Natural killer cell (primary cell): ENCODE measurements around the gene CMBL. TPM values are rescaled to one million over a fixed set of nuclear protein-coding genes. Genes with fewer than 3 reads are reported as not detected.
"Not testable (repeated sequence)": the region's sequence is repeated elsewhere in the genome, so short reads cannot be mapped to it uniquely, and the experiment has no call there.

Source experiments
- ATAC-seq, 3 donors: fragments of 150-1000 bp in 2 of 3; fragments of 200-7000 bp in 1 of 3; cut with Tn5 transposase; 1 replicate in 1 of 3; 2 replicates in 2 of 3; pipeline ENCODE4 v1.10.0; 2021; ENCODE audit warnings: mild to moderate bottlenecking in 2 of 3, moderate library complexity in 2 of 3
- DNase-seq, 2 donors: peaks; one replicate each; pipeline versions ENCODE4 v3.0.0 to v3.0.0-alpha.2; 2013 to 2021; ENCODE audit warnings: mixed read lengths in 1 of 2
- H3K27ac ChIP-seq: one replicate; pipeline ENCODE4 v1.5.1; 2013; ENCODE audit warnings: mild to moderate bottlenecking, low read length
- H3K27me3 ChIP-seq: one replicate; pipeline ENCODE4 v1.6.1; 2013; ENCODE audit warnings: low read length; ENCODE audit not compliant: control insufficient read depth, insufficient read depth
- H3K36me3 ChIP-seq: one replicate; pipeline ENCODE4 v1.6.1; 2013; ENCODE audit warnings: low read length; ENCODE audit not compliant: control insufficient read depth, insufficient read depth
- H3K4me1 ChIP-seq: one replicate; pipeline ENCODE4 v1.6.1; 2013; ENCODE audit warnings: low read length; ENCODE audit not compliant: control insufficient read depth, insufficient read depth
- H3K4me3 ChIP-seq: one replicate; pipeline ENCODE4 v1.5.1; 2013; ENCODE audit warnings: low read length
- H3K9me3 ChIP-seq: one replicate; pipeline ENCODE4 v1.6.1; 2013; ENCODE audit warnings: low read length; ENCODE audit not compliant: control insufficient read depth, insufficient read depth
- H3K27ac Mint-ChIP-seq, 2 donors: one replicate each; pipeline ENCODE4 v1.8.0; 2022; ENCODE audit warnings: mild to moderate bottlenecking in 2 of 2, mixed read lengths in 2 of 2, moderate library complexity in 1 of 2
- H3K27me3 Mint-ChIP-seq, 2 donors: one replicate each; pipeline ENCODE4 v1.8.0; 2022; ENCODE audit warnings: low read depth in 2 of 2, mixed read lengths in 2 of 2
- H3K36me3 Mint-ChIP-seq: one replicate; pipeline ENCODE4 v1.8.0; 2022; ENCODE audit warnings: mixed read lengths
- H3K4me1 Mint-ChIP-seq, 2 donors: one replicate each; pipeline ENCODE4 v1.8.0; 2022; ENCODE audit warnings: mixed read lengths in 2 of 2
- H3K4me3 Mint-ChIP-seq: one replicate; pipeline ENCODE4 v1.8.0; 2022; ENCODE audit warnings: mild to moderate bottlenecking, moderate library complexity, mixed read lengths
- H3K9me3 Mint-ChIP-seq, 2 donors: one replicate each; pipeline ENCODE4 v1.8.0; 2022; ENCODE audit warnings: mixed read lengths in 2 of 2
- CTCF ChIP-seq: fragments of 200-600 bp; IDR thresholded peaks from one replicate; pipeline ENCODE4 v1.8.0; 2022; ENCODE audit warnings: antibody characterized with exemption
- WGBS: methylation state at CpG from one replicate; pipeline ENCODE4 v1.1.7; 2013; ENCODE audit warnings: missing lambda C conversion rate; ENCODE audit not compliant: insufficient coverage; 5-methylcytosine and 5-hydroxymethylcytosine counted together
- intact Hi-C: fragments of 100-400 bp; cut with micrococcal nuclease; formaldehyde crosslinking; loops from one replicate; pipeline ENCODE4 v1.14.2; 2022
- total RNA-seq, 4 donors: library from RNA; stranded (reverse); fragments of 120-200 nt in 1 of 4; gene quantifications; one replicate each; pipeline versions ENCODE4 v1.2.3 to v1.2.4, GENCODE V29; 2013 to 2022

CMBL gene
- total RNA-seq, 3 donors from 2014 or later (not counting 1 experiment from before 2014, with no cell fraction given): 0.45 to 1.0 TPM; not detected in 1

- peaks cover 8 to 9% of the 10 kb centered on the region in 2 donors for H3K4me1 Mint-ChIP-seq
- H3K27ac ChIP-seq: no peak overlapping the region
- H3K4me1 ChIP-seq: no peaks in the 10 kb centered on the region
- no peaks in the 10 kb centered on the region for H3K36me3 Mint-ChIP-seq
- TF ChIP-seq CTCF: no peak
- ATAC-seq (no peak), DNase-seq (no peak)
- H3K27me3 Mint-ChIP-seq: peaks cover 7 to 10% of the 10 kb centered on the region in 2 donors
- no peak overlapping the region for H3K4me3 ChIP-seq
- no peaks in the 10 kb centered on the region for H3K9me3 ChIP-seq
- no peaks in the 10 kb centered on the region for H3K9me3 Mint-ChIP-seq
- no peak overlapping the region for H3K27ac Mint-ChIP-seq
- no peaks in the 10 kb centered on the region for H3K36me3 ChIP-seq
- H3K27me3 ChIP-seq: peaks cover 4% of the 10 kb centered on the region
- intact Hi-C loops: no loop called here
- H3K4me3 Mint-ChIP-seq: no peak overlapping the region
- WGBS: 96% methylated on average over 10 of the region's 10 CpGs
These were observed 4.1 kb upstream of the CMBL start for GRCh38 chr5:10311595-10312425.

GRCh38 chr5:10310835-10311570 is 3.3 kb upstream of the CMBL start:
- H3K4me3 Mint-ChIP-seq, H3K9me3 ChIP-seq, intact Hi-C loops, H3K36me3 Mint-ChIP-seq, ATAC-seq, H3K9me3 Mint-ChIP-seq, H3K4me1 ChIP-seq, H3K36me3 ChIP-seq, H3K27me3 ChIP-seq, H3K27ac ChIP-seq, H3K27ac Mint-ChIP-seq, DNase-seq, H3K4me3 ChIP-seq: not testable (repeated sequence)
- peaks cover 11 to 14% of the 10 kb centered on the region in 2 donors for H3K27me3 Mint-ChIP-seq
- peaks cover 8 to 13% of the 10 kb centered on the region in 2 donors for H3K4me1 Mint-ChIP-seq
- 66% methylated on average over 7 of the region's 8 CpGs for WGBS

- Mint-ChIP-seq H3K9me3 (no peaks in the 10 kb centered on the region), H3K27ac (no peak overlapping the region), H3K36me3 (no peaks in the 10 kb centered on the region), H3K27me3 (peaks cover 14 to 15% of the 10 kb centered on the region in 2 donors), H3K4me3 (no peak overlapping the region), H3K4me1 (peaks cover 8 to 14% of the 10 kb centered on the region in 2 donors)
- no peaks in the 10 kb centered on the region for H3K4me1 ChIP-seq
- DNase-seq: no peak
- no peak for TF ChIP-seq CTCF
- 71% methylated on average over 5 of the region's 8 CpGs for WGBS
- no peak for ATAC-seq
- no peak overlapping the region for H3K27ac ChIP-seq
- H3K9me3 ChIP-seq: no peaks in the 10 kb centered on the region
- H3K27me3 ChIP-seq: peaks cover 4% of the 10 kb centered on the region
- H3K36me3 ChIP-seq: no peaks in the 10 kb centered on the region
- H3K4me3 ChIP-seq: no peak overlapping the region
- intact Hi-C loops: no loop called here
These were observed 2.5 kb upstream of the CMBL start for GRCh38 chr5:10310066-10310779.

GRCh38 chr5:10308844-10309243 is 1.1 kb upstream of the CMBL start:
- H3K27ac ChIP-seq: no peak overlapping the region
- intact Hi-C loops: no loop called here
- Mint-ChIP-seq H3K27me3 (peaks cover 14 to 15% of the 10 kb centered on the region in 2 donors), H3K4me3 (peak overlapping the region; percentile 57), H3K9me3 (no peaks in the 10 kb centered on the region), H3K36me3 (no peaks in the 10 kb centered on the region), H3K4me1 (peaks cover 8 to 14% of the 10 kb centered on the region in 2 donors), H3K27ac (no peak overlapping the region)
- no peak for TF ChIP-seq CTCF
- DNase-seq (no peak), ATAC-seq (no peak)
- no peaks in the 10 kb centered on the region for H3K9me3 ChIP-seq
- peaks cover 4% of the 10 kb centered on the region for H3K27me3 ChIP-seq
- H3K4me1 ChIP-seq: no peaks in the 10 kb centered on the region
- no peak overlapping the region for H3K4me3 ChIP-seq
- no peaks in the 10 kb centered on the region for H3K36me3 ChIP-seq
- WGBS: 80% methylated on average over 6 of the region's 6 CpGs
